Adipose tissue (tissue), 3 donors: ENCODE results near the gene TMEM17. TPM values are rescaled to one million over a fixed set of nuclear protein-coding genes. Genes with fewer than 3 reads are reported as not detected.
A peak's percentile ranks its signal among the peaks of the same experiment; 100 is the strongest.

Experiments
- H3K27ac ChIP-seq: one replicate; pipeline ENCODE4 v1.5.1; 2013; ENCODE audit warnings: low read depth, low read length
- whole genome bisulfite sequencing, 3 donors: extraction: QIAGEN DNeasy Blood & Tissue Kit; methylation state at CpG; one replicate each; pipeline ENCODE4 v1.1.7; 2013; 5-methylcytosine and 5-hydroxymethylcytosine counted together
- polyA plus RNA-seq, 3 donors: library from polyadenylated mRNA; stranded (reverse); fragments of 200-250 nt; gene quantifications; one replicate each; pipeline ENCODE4 v1.2.3, GENCODE V29; 2013
- donor health status: healthy with polysubstance abuse.
- donor health status: Bipolar disorder and iron deficiency.
- donor health status: healthy.

The TMEM17 gene
- polyA plus RNA-seq, 3 donors, result 1.4 to 2.2 (median 1.9) TPM

DNA sequence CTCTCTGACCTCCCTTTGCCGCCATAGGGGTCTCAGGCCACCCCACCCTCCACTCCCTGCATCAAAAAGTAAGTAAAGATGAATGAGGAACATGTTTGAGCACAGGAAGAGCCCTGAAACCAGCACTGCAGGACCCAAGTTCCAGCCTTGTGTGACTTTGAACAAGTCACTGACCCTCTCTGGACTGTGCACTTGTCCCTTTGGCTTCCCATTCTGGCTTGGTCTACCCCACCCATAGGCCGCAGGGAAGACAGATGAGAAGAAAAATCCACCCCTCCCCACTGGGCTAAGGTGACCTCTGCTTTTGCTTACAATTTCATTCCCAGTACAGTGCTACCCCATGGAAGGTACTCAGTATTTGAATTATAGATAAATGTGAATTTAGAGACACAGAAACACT is 43.8 kb downstream of the TMEM17 start:
- 93 to 97% (median 93%) methylated on average over 2 of the region's 2 CpGs for WGBS, 3 donors
- no peak overlapping the region for H3K27ac ChIP-seq

DNA sequence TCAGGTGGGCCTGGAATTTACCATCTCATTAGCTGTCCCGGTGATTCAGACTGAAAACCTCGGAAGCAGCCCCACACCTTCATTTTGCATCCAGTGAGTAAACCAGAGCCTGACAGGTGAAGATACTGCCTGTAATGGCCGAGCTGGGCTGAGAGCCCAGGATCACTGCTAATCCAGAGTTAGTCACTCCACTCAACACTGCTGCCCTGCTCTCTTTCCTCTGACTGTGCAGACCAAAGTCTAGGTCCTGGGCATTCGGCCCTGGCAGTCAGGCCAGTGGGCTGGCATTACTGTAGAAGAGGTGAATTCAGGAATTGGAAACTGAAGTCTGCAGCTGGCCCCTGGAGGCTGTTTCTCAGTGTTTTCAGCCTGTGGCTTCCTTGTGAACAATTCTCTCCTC is 44.3 kb downstream of the TMEM17 start:
- 48 to 88% (median 87%) methylated on average over 4 of the region's 4 CpGs for WGBS, 3 donors
- no peak overlapping the region for H3K27ac ChIP-seq

DNA sequence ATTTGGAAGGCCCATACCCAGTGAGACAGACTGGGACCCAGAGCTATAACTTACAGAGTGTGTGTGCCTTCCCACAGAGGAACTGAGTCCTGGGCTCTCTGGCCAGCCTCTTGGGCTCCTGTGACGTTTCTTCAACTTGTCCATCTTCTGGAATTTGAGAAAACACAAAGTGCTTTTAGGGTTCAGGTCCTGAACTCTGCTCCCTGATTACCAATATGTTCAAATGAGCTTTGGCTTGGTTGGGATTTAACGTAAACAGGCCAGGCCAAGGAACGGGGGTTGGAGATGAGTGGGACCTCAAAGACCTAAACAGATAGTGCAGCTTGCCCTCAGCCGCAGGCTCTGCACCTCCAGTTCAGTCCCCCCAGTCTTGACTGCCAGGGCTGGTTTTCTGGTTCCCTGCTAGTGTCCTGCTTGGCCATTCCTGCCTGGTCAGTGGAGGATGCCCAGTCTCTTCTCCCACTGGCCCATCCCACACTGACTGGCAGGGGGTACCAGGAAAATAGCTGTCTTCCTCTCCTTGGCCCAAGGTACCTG is 44.9 kb downstream of the TMEM17 start:
- H3K27ac ChIP-seq, result no peak overlapping the region
- WGBS, 3 donors, result 73 to 92% (median 91%) methylated on average over 4 of the region's 4 CpGs

DNA sequence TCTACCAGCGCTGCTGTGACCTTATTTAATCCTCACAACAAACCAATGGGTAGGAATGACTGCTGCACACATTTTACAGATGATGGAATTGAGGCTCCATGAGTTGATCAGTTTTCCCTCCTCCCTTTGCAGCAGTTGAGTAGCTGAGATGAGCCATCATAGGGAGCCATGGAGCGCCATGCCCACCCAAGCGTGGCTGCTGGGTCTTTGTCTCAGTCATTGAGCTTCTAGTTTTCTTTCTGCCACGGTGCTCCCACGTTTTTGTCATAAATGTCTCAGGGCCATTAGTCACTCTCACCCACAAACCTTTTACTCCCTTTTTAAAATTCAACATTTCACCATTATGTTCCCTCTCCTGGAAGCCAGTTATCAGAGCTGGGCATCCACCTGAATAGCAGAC is 45.8 kb downstream of the TMEM17 start:
- no peak overlapping the region for H3K27ac ChIP-seq
- 85 to 94% (median 92%) methylated on average over 5 of the region's 5 CpGs for WGBS, 3 donors

DNA sequence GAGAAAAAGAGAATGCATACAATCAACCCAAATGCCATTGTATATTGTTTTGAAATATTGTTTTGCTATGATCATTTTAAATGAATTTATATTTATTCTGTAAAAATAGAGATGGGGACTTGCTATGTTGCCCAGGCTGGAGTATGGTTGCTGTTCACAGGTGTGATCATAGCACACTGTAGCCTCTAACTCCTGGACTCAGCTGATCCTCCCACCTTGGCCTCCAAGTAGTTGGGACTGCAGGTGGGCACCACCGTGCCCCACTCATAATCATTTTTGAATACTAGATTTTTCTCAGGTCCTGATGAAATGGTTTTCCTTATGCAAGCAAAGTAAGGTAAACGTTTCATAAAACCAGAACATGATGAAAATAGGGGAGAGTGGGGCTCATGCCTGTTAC is 46.3 kb downstream of the TMEM17 start:
- WGBS, 3 donors, result 65 to 94% (median 89%) methylated on average over 2 of the region's 2 CpGs
- no peak overlapping the region for H3K27ac ChIP-seq

DNA sequence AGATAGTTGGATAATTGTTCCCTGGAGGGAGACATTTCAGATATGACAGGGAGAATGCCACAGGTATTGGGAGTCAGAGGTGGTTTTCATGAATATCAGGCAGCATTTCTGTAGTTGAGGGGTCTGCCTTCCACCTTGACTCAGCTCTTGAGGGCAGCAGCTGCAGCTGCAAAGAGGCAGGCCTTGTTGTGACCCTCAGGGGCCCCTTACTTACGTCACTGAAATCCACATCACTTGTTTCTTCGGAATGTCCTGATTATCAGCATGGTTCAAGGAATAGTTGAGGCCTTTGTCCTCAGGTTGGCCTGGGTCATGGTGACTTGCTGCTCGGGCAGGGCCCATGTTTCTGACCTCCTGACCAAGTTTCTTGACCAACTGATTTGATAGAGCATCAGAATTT is 46.9 kb downstream of the TMEM17 start:
- no peak overlapping the region for H3K27ac ChIP-seq
- 89 to 97% (median 97%) methylated on average over 3 of the region's 3 CpGs for WGBS, 3 donors

DNA sequence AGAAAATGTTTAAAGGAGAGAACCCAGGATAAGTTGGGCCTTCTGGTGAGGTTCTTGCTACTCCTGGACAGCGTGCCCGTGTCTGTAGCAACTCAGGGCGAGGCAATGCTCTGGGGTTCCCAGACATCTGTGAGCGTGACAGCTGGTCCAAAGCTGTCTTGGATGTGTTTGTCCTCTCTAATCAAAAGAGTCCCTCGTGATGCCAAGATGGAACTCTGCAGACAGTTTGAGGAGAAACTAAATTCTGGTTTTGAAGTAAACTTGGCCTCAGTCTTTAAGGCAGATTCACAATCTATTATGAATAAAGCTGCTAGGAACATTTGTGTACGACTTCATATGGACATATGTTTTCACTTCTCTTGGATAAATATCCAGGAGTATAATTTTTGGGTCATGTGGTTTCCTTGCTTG is 47.3 kb downstream of the TMEM17 start:
- no peak overlapping the region for H3K27ac ChIP-seq
- WGBS, 3 donors, result 77 to 88% (median 81%) methylated on average over 6 of the region's 6 CpGs

DNA sequence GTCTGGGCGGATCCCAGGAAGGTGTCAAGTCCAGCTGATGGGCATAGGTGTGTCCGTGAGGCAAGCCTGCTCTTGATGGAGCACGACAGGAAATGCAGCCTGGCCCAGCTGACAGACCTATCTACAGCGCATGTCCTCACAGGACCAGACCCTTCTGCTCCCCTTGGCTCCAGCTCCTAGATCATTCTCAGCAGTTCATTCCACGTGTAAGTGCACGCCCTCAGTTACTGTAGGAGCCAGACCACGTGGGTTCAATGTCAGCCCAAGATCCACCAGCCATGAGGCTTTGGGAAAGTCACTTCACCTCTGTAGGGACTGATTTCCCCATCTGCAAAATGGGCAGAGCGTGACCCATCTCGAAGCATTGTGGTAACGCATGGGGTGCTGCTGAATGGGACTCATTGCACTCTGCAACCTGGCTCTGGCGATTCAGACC is 47.8 kb downstream of the TMEM17 start:
- 87 to 96% (median 94%) methylated on average over 11 of the region's 11 CpGs for WGBS, 3 donors
- H3K27ac ChIP-seq, result no peak overlapping the region

DNA sequence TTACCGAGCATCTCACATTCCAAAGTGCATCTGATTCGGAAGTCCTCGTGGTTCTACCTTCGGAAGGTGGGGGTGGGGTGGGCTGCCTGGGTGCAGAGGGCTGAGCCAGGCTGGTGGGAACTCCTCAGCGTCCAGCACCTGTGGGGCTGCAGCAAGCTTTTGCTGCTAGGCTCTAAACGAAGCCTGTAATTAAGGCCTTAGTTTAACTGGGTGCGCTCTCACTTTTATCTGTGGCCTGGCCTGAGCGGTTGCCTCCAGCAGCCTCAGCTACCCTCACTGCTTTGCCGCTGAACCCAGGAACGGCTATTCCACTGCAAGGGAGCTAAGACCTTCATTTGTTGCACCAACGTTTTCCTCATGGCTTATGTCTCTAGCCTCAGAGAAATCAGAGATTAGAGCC is 48.4 kb downstream of the TMEM17 start:
- 41 to 59% (median 57%) methylated on average over 11 of the region's 11 CpGs for WGBS, 3 donors
- no peak overlapping the region for H3K27ac ChIP-seq

DNA sequence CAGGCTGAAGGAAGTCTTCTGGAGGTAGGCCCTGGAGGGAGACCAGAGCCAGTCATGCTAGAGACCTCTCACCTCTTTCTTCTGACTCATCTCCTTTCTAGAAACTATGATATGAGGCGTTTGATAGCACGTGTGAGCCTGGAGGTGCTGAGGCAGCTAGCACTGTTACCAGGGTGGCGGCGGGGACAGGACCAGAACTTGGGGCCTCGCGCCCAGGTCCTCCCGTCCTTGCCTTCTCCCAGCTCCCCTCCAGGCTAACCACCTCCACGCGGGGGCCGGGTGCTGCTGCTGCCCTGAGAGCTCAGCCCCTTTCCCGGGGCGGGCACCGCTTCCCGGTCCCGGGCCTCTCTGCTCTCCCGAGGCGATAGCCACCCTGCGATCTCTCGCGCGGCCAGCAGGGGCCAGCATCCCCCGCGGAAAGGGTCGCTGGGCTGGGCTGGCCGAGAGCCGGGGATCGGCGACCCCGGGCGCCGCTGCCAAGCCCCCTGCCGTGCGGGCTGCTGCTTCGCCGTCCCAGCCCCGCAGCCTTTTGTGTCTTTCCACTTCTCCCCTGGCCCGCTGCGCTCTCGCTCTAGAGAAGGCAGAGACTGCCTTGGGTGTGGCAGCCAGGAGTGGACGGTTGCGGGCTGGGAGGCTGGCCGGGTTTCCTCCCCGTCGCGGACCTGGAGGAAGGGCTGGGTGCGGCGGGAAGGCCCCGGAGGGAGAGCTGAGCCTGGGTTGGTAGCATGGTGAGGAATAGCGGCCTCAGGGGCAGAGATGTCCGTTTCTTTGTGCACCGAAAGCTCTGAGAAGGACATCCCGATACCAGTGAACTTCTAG is 49.1 kb downstream of the TMEM17 start:
- H3K27ac ChIP-seq, result peak overlapping the region; percentile 28
- WGBS, 3 donors, result 5 to 6% (median 5%) methylated on average over 48 to 52 of the region's 52 CpGs

DNA sequence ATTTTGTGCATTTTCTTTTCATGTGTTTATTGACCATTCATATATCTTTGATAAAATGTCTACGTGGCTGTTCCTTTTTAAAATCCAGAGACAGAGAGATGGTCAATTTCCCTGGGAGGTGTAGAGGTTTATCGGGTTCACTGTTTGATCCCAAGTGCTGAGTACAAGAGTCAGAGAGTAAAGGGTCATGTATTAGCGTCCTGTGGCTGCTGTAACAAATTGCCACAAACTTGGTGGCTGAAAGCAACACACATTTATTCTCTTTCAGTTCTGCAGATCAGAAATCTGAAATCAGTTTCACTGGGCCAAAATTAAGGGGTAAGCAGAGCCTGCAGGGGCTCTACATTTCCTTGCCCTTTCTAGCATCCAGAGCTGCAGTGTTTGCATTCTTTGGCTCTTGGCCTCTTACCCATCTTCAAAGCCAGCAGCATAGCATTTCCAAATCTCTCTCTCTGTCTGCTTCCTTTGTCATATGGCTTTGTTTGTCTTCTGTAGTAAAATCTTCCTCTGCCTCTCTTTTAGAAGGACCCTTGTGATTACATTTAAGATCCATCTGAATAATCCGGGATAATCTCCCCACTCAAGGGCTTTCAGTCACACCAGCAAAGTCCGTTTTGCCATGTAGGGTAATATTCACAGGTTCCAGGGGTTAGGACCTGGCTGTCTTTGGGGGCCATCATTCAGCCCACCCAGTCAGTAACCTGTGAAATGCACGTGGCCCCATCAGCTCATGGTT is 49.9 kb downstream of the TMEM17 start:
- 89 to 92% (median 92%) methylated on average over 6 of the region's 6 CpGs for WGBS, 3 donors
- no peak overlapping the region for H3K27ac ChIP-seq

DNA sequence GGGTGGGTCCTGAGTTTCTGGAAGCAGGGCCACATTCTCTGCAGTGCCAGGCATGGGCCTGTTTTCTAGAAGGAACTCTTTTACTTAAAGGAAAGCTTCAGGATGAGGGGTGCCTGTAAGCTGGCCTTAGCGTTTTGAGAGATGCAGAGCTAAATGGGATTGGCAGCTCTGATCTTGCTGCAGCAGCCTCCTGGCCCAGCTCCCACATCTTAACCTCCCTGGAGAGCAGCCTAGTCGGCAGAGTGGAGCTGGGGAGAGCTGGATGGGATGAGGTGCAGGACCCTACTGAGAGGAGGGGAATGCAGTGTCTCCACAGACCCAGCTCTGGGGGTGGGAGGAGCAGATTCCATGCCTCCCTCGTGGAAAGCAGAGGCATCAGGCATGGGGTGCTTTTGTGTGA is 52.0 kb downstream of the TMEM17 start:
- WGBS, 3 donors, result 55 to 69% (median 59%) methylated on average over 3 of the region's 3 CpGs
- no peak overlapping the region for H3K27ac ChIP-seq

DNA sequence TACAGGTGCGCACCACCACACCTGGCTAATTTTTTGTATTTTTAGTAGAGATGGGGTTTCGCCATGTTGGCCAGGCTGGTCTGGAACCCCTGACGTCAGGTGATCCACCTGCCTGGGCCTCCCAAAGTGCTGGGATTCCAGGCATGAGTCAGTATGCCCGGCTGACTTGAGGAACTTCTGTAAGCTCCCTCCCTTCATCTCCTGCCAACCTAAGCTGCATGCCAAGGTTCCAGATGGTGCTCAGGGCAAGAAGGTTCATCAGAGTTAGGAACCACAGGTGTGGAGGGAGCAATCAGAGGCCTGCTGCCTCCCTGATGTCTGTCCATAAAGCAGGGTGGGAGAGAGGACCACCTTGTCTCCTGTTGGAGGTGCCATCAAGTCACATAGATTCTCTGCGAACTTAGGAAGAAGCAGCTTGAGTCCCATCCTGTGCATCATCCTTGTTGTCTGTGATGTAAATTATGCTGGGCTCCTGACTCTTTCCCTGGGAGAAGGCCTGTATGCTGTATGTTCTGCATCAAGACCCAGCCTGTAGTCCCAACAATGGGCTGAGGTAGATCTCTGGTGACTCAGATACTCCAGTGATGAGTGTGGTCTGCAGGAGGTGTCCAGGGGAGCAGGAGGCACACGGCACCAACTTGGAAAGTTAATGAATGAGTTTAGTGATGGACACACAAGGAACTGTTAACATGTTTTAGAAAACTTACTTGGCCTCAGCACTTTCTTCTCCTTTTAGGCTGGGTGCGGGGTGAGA is 53.1 kb downstream of the TMEM17 start:
- 83 to 88% (median 88%) methylated on average over 7 of the region's 7 CpGs for WGBS, 3 donors
- H3K27ac ChIP-seq, result no peak overlapping the region

DNA sequence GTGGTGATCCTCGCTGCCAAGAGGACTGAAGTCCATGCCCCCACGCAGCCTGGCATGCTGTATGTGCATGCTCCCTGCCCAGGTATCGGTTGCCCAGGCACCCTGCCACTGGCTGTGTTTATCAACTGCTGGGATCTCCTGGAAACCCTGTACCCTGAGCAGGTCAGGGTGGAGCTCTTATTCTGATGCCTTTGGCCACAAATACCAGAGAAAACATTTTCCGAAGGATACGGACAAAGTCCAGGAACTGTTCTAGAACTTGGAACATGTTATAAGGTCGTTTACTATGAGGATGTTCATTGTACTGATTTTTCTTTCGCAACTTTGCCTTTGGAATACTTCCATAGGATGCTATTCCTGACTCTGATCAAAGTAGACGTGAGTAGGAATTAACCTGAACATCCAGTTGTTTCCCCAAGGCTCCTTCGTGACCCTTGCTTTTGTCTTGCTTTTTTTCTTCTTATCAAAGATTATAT is 55.2 kb downstream of the TMEM17 start:
- 41 to 83% (median 78%) methylated on average over 9 of the region's 9 CpGs for WGBS, 3 donors
- no peak overlapping the region for H3K27ac ChIP-seq

Other genes starting within 250 kb of the TMEM17 start
- 10 to 100 TPM; 11.7 to 59.5 (median 33.7) TPM for gene EHBP1, start 199.5 kb upstream of the TMEM17 start, polyA plus RNA-seq